Nephron progenitor cell (in vitro differentiated cells): ENCODE results near the gene FIBCD1.
A peak's percentile ranks its signal among the peaks of the same experiment; 100 is the strongest.

Experiments
- DNase-seq: peaks from one replicate; pipeline ENCODE4 v3.0.0; 2021
- H3K27ac Mint-ChIP-seq: 2 replicates; pipeline ENCODE4 v1.8.0; 2021; ENCODE audit warnings: mild to moderate bottlenecking, moderate library complexity, mixed read lengths
- H3K27me3 Mint-ChIP-seq: 2 replicates; pipeline ENCODE4 v1.8.0; 2021; ENCODE audit warnings: mild to moderate bottlenecking, low read depth, mixed read lengths; ENCODE audit not compliant: poor library complexity
- H3K36me3 Mint-ChIP-seq: 2 replicates; pipeline ENCODE4 v1.8.0; 2021; ENCODE audit warnings: low read depth, mixed read lengths
- H3K4me1 Mint-ChIP-seq: 2 replicates; pipeline ENCODE4 v1.8.0; 2021; ENCODE audit warnings: mixed read lengths
- H3K4me3 Mint-ChIP-seq: 2 replicates; pipeline ENCODE4 v1.8.0; 2021; ENCODE audit warnings: mild to moderate bottlenecking, moderate library complexity, mixed read lengths
- H3K9me3 Mint-ChIP-seq: 2 replicates; pipeline ENCODE4 v1.8.0; 2021; ENCODE audit warnings: mild to moderate bottlenecking, moderate library complexity, mixed read lengths
- TF ChIP-seq, protein P1 (sequence below): fragments of 200-600 bp; sonication (generic); IDR thresholded peaks from 2 replicates; pipeline ENCODE4 v1.5.0; 2021; ENCODE audit warnings: antibody characterized with exemption

Gene FIBCD1

DNA sequence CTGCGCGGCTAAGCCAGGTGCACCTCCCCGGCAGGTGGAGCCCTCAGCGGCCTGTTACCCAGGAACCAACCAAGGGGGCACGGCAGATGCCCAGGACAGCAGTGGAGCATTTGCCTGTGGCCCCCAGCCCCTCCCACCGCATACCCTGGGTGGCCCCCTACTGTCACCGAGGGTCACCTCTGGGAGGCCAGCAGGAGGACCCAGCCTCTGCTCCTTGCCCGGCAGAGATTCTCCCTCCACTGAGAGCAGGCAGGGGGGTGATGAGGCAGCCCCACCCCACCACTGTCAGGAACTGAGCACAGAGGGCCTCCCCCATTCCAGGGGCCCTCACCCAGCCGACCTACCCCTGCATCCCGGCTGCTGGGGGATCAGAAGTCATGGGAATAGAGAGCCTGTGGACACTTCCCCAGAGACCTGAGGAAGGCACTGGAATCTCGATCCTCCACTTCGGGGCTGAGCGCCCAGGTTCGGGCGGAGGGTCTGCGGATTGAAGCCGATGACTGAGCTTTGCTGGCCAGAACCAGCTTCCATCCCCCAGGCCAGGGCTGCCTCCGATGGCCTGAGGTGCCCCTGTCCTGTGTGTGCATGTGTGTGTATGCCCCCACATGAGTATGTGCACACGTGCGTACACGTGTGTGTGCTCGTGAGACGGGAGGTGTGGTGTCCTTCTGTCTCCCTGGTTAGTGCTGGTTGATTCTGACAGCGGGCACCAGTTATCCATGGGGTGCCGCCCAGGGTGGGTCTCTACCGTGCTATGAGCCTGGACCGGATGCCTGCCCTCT is 42.6 kb downstream of the FIBCD1 start, which contains the start of gene QRFP:
QRFP (minus strand) TSS at position 580 of the 782 bp plus-strand sequence. CDS start 2,974 bp downstream, outside the sequence.
- H3K9me3 Mint-ChIP-seq, result no peaks in the 10 kb centered on the region
- no peak within 1 kb of the TSS for H3K27ac Mint-ChIP-seq
- no peaks in the 10 kb centered on the region for H3K36me3 Mint-ChIP-seq
- no peak for DNase-seq
- TF ChIP-seq, protein P1, sequence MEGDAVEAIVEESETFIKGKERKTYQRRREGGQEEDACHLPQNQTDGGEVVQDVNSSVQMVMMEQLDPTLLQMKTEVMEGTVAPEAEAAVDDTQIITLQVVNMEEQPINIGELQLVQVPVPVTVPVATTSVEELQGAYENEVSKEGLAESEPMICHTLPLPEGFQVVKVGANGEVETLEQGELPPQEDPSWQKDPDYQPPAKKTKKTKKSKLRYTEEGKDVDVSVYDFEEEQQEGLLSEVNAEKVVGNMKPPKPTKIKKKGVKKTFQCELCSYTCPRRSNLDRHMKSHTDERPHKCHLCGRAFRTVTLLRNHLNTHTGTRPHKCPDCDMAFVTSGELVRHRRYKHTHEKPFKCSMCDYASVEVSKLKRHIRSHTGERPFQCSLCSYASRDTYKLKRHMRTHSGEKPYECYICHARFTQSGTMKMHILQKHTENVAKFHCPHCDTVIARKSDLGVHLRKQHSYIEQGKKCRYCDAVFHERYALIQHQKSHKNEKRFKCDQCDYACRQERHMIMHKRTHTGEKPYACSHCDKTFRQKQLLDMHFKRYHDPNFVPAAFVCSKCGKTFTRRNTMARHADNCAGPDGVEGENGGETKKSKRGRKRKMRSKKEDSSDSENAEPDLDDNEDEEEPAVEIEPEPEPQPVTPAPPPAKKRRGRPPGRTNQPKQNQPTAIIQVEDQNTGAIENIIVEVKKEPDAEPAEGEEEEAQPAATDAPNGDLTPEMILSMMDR, result no peak
- H3K4me1 Mint-ChIP-seq, result peaks cover 30% of the 10 kb centered on the region
- peaks cover 9% of the 10 kb centered on the region for H3K27me3 Mint-ChIP-seq
- no peak within 1 kb of the TSS for H3K4me3 Mint-ChIP-seq

DNA sequence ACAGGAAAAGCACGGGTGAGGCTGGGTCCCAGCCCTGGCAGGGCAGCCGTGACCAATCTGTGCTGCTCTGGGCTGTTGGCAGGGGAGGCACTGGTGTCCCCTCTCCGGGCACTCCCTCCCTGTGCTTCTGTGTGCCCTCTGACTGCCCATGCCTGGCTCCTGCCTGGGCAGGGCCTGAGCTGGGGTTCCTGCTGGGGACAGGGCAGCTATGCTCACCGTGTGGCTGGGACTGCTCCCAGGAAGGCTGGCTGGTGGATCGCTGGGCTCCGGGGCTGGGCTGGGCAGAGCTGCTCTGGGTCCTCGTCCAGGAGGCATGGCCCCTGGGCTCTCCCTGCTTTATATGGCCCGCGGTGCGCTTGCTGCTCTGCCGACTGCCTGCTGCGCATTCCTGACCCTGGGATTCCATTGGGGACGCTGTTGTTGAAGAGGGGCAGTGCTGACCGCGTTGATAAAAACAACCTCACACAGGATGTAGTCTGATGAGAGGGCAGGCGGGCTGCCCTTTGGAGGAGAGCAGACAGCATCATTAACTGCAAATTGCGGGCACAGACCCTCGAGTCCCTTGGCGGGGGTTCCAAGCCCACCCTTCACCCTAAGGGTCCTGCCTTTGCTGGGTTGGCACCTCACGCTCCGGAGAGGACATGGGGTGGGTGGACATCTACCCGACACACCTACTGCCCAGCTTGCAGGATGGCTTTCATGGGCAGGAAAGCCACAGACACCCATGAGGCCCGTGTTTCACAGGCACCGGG is 43.4 kb downstream of the FIBCD1 start:
- TF ChIP-seq, protein P1, result no peak
- peaks cover 8% of the 10 kb centered on the region for H3K27me3 Mint-ChIP-seq
- H3K36me3 Mint-ChIP-seq, result peaks cover 3% of the 10 kb centered on the region
- peaks cover 30% of the 10 kb centered on the region for H3K4me1 Mint-ChIP-seq
- H3K9me3 Mint-ChIP-seq, result no peaks in the 10 kb centered on the region
- no peak for DNase-seq
- H3K4me3 Mint-ChIP-seq, result no peak overlapping the region
- no peak overlapping the region for H3K27ac Mint-ChIP-seq

DNA sequence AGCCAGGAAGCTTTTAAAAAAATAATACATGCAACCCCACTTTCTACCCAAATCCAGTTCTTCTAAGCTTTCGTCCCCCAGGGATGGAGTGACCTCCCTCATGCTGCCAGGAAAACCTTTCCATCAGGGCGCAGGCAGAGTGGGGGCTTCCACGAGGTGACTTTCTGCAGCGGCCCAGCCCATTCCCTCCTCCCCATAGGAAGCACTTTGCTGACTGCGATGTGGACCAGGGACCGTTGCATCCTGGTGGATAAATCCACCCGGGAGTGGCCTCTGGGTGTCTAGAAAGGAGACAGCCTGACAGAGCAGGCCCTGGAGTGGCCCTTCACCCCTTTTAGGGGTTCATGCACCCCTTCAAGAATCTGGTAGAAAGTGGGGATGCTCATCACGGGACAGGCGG is 44.0 kb downstream of the FIBCD1 start:
- peaks cover 30% of the 10 kb centered on the region for H3K4me1 Mint-ChIP-seq
- peak overlapping the region; percentile 68 for H3K27ac Mint-ChIP-seq
- no peak for DNase-seq
- H3K4me3 Mint-ChIP-seq, result no peak overlapping the region
- peaks cover 5% of the 10 kb centered on the region for H3K27me3 Mint-ChIP-seq
- TF ChIP-seq, protein P1, result no peak
- no peaks in the 10 kb centered on the region for H3K9me3 Mint-ChIP-seq
- H3K36me3 Mint-ChIP-seq, result peaks cover 5% of the 10 kb centered on the region

DNA sequence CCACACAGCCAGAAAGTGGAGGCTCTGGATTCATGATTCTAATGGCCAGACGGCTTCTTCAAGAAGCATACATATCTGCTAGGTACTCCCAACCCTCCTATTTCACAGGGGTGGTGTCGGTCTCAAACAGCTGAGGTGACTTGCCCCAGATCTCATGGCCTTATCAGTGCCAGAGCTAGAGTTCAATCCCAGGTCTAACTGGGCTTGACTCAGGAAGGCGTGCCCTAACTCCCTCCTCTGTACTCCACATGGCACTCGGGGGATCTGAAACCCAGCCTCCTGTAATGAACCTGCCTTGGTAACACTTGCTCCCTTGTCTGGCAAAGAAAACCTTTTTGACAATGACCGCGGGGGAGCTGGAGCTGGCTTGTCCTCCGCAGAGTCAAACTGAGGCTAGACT is 44.5 kb downstream of the FIBCD1 start:
- TF ChIP-seq, protein P1, result no peak
- Mint-ChIP-seq H3K27ac (peak overlapping the region; percentile 68), H3K9me3 (no peaks in the 10 kb centered on the region), H3K4me1 (peaks cover 30% of the 10 kb centered on the region), H3K36me3 (peaks cover 5% of the 10 kb centered on the region), H3K27me3 (peaks cover 3% of the 10 kb centered on the region), H3K4me3 (no peak overlapping the region)
- DNase-seq, result no peak

DNA sequence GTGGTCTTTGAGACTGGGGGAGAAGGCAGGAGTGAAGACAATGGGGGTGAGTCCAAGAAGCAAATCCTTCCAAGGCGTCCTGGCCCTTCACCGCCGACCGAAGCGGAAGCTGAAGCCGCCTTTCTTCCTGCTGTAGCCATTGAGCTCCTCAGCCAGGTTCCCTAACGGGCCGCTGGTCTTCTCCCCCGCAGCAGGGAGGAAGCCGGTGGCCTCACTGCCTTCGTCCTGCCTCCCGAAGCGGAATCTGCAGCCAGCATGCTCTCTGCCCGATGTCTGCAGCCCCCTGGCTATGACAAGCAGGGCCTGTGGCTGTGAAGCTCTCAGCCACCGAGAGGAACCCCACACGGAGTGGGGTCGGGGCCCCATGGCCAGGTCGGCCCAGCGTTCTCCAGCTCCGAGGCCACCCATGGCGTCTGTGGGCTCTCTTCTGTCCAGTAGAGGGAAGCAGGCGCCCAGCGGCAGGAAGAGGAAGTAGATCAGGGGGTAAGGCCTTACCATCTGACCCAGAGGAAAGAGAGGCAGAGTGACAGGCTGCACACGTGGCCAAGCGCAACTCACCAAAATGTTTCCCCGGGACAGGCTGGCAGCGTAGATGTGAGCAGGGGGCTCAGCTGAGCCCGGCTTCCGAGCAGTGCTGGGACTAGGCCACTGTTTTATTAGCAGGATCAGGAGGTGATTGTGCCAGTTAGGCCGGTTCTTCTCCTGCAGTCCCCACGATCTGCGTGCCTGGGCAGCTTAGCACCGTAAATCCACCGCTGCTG is 45.5 kb downstream of the FIBCD1 start:
- H3K4me3 Mint-ChIP-seq, result no peak overlapping the region
- peak overlapping the region; percentile 95 for H3K27ac Mint-ChIP-seq
- H3K27me3 Mint-ChIP-seq, result peaks cover 2% of the 10 kb centered on the region
- TF ChIP-seq, protein P1, result peak; percentile 35
- peaks cover 7% of the 10 kb centered on the region for H3K36me3 Mint-ChIP-seq
- peaks cover 30% of the 10 kb centered on the region for H3K4me1 Mint-ChIP-seq
- no peaks in the 10 kb centered on the region for H3K9me3 Mint-ChIP-seq
- peak; percentile 57 for DNase-seq
